Mononuclear cell (primary cell): ENCODE results near the gene GRIN1. TPM values are rescaled to one million over a fixed set of nuclear protein-coding genes. Genes with fewer than 3 reads are reported as not detected.

Experiments
- H3K27me3 ChIP-seq: 2 replicates; pipeline ENCODE4 v1.6.0; 2011; ENCODE audit warnings: low read length, control low read depth; ENCODE audit not compliant: insufficient read depth
- H3K4me1 ChIP-seq: 2 replicates; pipeline ENCODE4 v1.5.1; 2011; ENCODE audit warnings: mild to moderate bottlenecking, low read length, control low read depth; ENCODE audit not compliant: insufficient read depth
- H3K4me3 ChIP-seq: 2 replicates; pipeline ENCODE4 v1.5.1; 2011; ENCODE audit warnings: mild to moderate bottlenecking, low read length, moderate library complexity
- H3K9me3 ChIP-seq: 2 replicates; pipeline ENCODE4 v1.5.1; 2011; ENCODE audit warnings: low read depth, mild to moderate bottlenecking, control low read depth, low read length
- total RNA-seq: library from RNA; depleted of rRNA; stranded (reverse); fragments of >200 nt; gene quantifications from one replicate; pipeline ENCODE4 v1.2.3, GENCODE V29; 2012

GRIN1 gene
- total RNA-seq, result not detected

DNA sequence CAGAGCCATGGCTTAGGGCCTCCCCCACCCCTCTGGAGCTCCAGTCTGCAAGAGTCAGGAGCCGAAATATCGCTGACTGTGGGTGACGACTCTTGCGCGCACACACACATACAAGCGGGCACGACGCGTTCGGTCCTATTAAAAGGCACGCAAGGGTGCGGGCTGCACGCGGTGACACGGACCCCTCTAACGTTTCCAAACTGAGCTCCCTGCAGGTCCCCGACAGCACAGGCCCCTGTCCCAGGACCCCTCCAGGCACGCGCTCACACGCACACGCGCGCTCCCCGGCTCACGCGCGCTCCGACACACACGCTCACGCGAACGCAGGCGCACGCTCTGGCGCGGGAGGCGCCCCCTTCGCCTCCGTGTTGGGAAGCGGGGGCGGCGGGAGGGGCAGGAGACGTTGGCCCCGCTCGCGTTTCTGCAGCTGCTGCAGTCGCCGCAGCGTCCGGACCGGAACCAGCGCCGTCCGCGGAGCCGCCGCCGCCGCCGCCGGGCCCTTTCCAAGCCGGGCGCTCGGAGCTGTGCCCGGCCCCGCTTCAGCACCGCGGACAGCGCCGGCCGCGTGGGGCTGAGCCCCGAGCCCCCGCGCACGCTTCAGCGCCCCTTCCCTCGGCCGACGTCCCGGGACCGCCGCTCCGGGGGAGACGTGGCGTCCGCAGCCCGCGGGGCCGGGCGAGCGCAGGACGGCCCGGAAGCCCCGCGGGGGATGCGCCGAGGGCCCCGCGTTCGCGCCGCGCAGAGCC is at the start of gene GRIN1:
Gene GRIN1, plus strand, starts transcription at position 433 of the 746 bp plus-strand sequence. CDS start 333 bp downstream, outside the sequence.
- Histone ChIP-seq H3K27me3 (peaks cover 42% of the 10 kb centered on the region), H3K4me1 (no peaks in the 10 kb centered on the region), H3K9me3 (no peaks in the 10 kb centered on the region), H3K4me3 (no peak within 1 kb of the TSS)

DNA sequence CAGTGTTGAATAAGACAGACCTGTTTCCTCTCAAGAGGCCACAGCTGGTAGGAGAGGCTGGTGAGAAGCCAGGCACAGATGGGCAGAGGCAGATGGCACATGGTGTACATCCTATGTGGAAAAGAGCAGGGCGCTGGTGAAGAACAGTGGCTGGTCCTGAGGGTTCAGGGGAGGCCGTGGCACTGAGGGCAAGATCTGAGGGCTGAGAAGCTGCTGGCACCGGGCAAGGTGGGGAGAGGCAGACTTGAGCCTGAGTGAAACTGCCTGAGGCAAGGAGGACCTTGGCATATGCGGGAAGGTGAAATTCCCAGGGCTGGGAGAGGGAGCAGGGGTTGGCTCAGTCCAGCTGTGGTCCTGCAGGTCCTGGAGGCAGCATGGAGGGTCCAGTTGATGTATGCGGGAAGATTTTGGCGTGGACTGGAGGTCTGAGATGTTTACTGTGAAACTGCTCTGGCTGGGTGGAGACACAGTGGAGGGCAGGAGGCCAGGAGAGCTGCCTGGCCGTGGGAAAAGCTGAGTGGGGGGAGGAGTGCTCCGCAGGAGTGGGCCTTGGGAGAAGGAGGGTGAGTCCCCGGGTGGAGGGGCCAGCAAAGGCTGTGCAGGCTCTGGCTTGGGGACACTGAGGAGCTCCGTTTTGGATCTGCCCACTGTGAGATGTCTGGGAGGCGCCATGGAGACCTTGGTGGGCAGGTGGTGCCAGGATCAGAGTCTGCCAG is 49.6 kb upstream of the GRIN1 start:
- no peaks in the 10 kb centered on the region for H3K9me3 ChIP-seq
- no peaks in the 10 kb centered on the region for H3K27me3 ChIP-seq
- peaks cover 29% of the 10 kb centered on the region for H3K4me1 ChIP-seq
- no peak overlapping the region for H3K4me3 ChIP-seq

DNA sequence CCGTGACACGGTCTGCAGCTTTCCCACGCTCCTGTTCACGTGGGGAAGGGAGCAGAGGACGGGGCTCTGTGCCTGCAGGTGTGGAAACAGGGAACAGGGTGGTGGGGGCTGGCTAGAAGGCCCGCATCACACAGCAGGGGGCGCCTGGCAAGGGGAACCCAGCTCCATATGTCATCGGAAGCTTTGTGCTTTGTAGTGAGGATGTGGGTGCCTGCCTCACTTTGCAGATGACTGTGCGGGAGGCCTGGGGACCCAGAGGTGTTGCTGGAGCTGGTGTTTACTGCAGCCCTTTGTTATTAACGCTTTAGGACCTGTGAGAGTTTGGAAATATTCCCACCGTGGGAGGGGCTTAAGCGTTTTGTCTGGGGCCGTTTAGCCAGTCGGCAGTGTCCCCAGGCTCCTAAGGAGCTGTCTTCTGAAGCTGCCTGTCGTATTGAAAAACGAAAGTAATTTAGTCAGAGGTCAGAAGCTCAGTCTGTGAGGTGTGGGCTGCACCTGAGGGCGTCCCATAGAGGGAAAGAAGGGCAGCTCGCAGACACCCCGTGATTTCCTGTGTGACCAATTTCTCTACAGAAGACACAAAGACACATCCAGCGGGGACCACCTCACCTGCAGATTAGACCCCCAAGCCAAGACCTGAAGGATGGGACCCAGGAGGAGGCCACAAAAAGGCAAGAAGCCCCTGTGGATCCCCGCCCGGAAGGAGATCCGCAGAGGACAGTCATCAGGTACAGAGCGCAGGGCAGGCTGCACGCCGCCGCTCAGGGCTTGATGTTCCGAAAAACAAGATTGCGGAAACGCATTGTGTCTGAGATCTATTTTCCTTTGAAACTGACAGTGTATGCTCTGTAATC is 43.1 kb upstream of the GRIN1 start:
- no peaks in the 10 kb centered on the region for H3K9me3 ChIP-seq
- no peaks in the 10 kb centered on the region for H3K27me3 ChIP-seq
- H3K4me3 ChIP-seq, result peak overlapping the region; percentile 15
- H3K4me1 ChIP-seq, result peaks cover 15% of the 10 kb centered on the region

DNA sequence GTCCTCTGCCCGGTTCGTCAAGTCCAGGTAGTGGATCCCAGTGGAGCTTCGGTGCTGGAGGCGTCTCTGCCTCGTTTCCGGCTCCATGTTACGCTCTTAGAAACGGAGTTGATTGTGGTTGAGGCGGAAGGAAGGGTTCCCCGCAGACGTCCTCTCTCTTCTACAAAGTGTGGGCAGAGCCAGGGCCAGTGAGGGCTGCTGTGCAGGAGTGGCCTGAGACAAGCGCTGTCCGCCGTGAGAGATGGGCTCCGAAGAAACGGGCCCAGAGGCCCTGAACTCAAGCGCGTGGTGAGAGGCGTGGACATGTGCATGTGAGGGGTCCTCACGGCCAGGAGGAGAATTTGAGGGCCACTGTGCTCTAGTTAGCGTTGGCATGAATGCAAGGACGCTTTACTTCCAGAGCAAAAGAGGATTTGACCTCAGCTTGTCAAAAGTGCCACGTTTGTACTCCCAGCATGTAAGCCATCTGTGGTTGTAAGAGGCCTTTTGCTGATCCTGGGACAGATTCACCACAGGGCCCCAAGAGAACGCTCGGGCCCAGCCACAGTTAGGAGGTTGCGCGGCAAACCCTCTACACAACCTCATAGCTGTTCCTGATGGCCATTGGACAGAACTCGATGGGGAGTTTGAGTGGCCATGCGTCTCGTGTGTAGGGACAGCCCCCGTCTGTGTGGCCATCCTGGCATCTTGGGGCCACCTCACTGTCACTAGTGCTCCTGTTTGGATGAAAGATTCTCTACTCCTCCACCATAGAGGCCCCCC is 42.0 kb upstream of the GRIN1 start:
- no peak overlapping the region for H3K4me3 ChIP-seq
- no peaks in the 10 kb centered on the region for H3K9me3 ChIP-seq
- H3K4me1 ChIP-seq, result peaks cover 15% of the 10 kb centered on the region
- no peaks in the 10 kb centered on the region for H3K27me3 ChIP-seq

- Histone ChIP-seq H3K4me1 (peaks cover 15% of the 10 kb centered on the region), H3K4me3 (no peak overlapping the region), H3K27me3 (no peaks in the 10 kb centered on the region), H3K9me3 (no peaks in the 10 kb centered on the region)
Observed at GRCh38 chr9:137097761-137098462, 41.0 kb upstream of the GRIN1 start.

- peaks cover 15% of the 10 kb centered on the region for H3K4me1 ChIP-seq
- H3K4me3 ChIP-seq, result no peak overlapping the region
- no peaks in the 10 kb centered on the region for H3K9me3 ChIP-seq
- H3K27me3 ChIP-seq, result no peaks in the 10 kb centered on the region
Observed at GRCh38 chr9:137099231-137099630, 39.7 kb upstream of the GRIN1 start.

DNA sequence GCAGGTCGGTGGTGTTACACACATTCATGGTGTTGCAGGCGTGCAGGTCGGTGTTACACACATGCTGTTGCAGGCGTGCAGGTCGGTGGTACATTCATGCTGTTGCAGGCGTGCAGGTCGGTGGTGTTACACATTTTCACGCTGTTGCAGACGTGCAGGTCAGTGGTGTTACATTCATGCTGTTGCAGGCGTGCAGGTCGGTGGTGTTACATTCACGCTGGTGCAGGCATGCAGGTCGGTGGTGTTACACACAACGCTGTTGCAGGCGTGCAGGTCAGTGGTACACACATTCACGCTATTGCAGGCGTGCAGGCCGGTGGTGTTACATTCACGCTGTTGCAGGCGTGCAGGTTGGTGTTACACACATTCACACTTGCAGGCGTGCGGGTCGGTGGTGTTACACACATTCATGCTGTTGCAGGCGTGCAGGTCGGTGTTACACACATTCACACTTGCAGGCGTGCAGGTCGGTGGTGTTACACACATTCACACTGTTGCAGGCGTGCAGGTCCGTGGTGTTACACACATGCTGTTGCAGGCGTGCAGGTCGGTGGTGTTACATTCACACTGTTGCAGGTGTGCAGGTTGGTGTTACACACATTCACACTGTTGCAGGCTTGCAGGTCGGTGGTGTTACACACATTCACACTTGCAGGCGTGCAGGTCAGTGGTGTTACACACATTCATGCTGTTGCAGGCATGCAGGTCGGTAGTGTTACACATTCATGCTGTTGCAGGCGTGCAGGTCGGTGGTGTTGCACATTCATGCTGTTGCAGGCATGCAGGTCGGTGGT is 35.6 kb upstream of the GRIN1 start:
- Histone ChIP-seq H3K9me3 (no peaks in the 10 kb centered on the region), H3K4me1 (no peaks in the 10 kb centered on the region), H3K4me3 (no peak overlapping the region), H3K27me3 (no peaks in the 10 kb centered on the region)

DNA sequence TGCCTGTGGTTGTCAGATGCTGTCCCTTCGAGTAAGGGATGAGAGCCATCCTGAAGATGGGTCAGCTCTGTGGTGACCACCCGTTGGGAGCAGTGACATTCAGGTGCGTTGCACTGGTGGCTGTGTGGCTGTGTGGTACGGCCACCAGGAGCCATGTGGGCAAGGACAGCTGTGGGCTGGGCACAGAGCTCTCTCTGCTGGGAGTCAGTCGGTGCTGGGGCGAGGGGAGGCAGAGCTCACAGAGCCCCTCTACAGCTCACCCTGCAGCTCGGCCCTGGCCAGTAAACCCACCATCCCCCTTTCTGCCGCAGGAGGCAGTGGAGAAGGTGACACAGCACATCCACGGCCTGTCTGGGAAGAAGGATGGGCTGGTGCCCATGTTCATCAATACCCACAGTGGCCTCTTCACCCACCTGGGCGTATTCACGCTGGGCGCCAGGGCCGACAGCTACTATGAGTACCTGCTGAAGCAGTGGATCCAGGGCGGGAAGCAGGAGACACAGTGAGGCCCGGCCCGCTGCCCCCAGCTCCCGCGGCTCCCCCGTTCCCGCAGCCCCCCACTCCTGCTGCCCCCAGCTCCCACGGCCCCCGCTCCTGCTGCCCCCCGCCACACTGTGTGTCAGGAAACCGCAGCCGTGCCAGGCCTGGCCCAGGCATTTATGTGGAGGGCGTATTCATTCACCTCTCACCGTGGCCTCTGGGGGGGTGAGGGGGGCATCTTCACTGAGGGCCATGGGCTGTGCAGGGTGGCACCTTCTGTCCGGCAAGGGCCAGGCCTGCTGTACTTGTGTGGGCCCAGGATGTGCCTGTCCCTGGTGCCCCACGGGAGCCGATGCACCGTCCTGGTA is 32.9 kb upstream of the GRIN1 start:
- no peaks in the 10 kb centered on the region for H3K27me3 ChIP-seq
- H3K9me3 ChIP-seq, result no peaks in the 10 kb centered on the region
- H3K4me3 ChIP-seq, result no peak overlapping the region
- H3K4me1 ChIP-seq, result no peaks in the 10 kb centered on the region

- Histone ChIP-seq H3K4me1 (no peaks in the 10 kb centered on the region), H3K27me3 (no peaks in the 10 kb centered on the region), H3K9me3 (no peaks in the 10 kb centered on the region), H3K4me3 (no peak overlapping the region)
Observed at GRCh38 chr9:137106662-137107250, 32.2 kb upstream of the GRIN1 start.

- Histone ChIP-seq H3K4me1 (no peaks in the 10 kb centered on the region), H3K4me3 (no peak overlapping the region)
Observed at GRCh38 chr9:137107312-137107921, 31.5 kb upstream of the GRIN1 start.

DNA sequence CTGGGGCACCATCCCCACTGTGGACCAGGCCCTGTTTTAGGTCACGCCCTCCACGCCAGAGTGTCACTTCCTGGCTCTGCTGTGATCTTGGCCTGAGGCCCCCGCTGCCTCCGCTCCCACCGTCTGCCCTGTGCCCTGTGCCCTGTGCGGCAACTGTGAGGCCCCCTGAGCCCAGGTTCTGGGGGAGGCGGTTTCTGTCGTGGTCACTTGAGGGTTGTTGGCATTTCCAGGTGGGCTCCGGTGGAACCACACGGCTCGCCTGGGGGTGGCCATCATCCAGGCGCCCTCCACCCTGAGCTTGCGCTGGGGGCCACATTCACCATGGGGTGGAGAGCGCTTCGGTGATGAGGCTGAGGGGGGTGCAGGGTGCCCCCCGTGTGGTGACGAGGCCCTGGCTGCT is 31.0 kb upstream of the GRIN1 start:
- H3K9me3 ChIP-seq, result no peaks in the 10 kb centered on the region
- no peak overlapping the region for H3K4me3 ChIP-seq
- no peaks in the 10 kb centered on the region for H3K27me3 ChIP-seq
- no peaks in the 10 kb centered on the region for H3K4me1 ChIP-seq

More at GRCh38 chr9:137107312-137107921, 31.5 kb upstream of the GRIN1 start:
- no peaks in the 10 kb centered on the region for H3K9me3 ChIP-seq
- no peaks in the 10 kb centered on the region for H3K27me3 ChIP-seq

DNA sequence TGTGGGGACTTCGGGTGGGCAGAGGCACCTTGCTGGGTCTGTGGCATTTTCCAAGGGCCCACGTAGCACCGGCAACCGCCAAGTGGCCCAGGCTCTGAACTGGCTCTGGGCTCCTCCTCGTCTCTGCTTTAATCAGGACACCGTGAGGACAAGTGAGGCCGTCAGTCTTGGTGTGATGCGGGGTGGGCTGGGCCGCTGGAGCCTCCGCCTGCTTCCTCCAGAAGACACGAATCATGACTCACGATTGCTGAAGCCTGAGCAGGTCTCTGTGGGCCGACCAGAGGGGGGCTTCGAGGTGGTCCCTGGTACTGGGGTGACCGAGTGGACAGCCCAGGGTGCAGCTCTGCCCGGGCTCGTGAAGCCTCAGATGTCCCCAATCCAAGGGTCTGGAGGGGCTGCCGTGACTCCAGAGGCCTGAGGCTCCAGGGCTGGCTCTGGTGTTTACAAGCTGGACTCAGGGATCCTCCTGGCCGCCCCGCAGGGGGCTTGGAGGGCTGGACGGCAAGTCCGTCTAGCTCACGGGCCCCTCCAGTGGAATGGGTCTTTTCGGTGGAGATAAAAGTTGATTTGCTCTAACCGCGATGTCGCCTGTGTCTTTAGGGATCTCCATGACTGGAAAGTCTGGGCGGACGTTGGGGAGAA is 30.2 kb upstream of the GRIN1 start:
- Histone ChIP-seq H3K4me3 (no peak overlapping the region), H3K27me3 (no peaks in the 10 kb centered on the region), H3K4me1 (peaks cover 6% of the 10 kb centered on the region), H3K9me3 (no peaks in the 10 kb centered on the region)
